Glutamatergic neuron (in vitro differentiated cells): ENCODE results near the gene DICER1. TPM values are rescaled to one million over a fixed set of nuclear protein-coding genes. Genes with fewer than 3 reads are reported as not detected.

ENCODE experiments used
- DNase-seq: peaks from one replicate; pipeline ENCODE4 v3.0.0; 2022
- H3K27ac Mint-ChIP-seq: one replicate; pipeline ENCODE4 v1.8.0; 2020; ENCODE audit warnings: mild to moderate bottlenecking, mixed read lengths, inconsistent platforms; ENCODE audit not compliant: unreplicated experiment
- H3K27me3 Mint-ChIP-seq: one replicate; pipeline ENCODE4 v1.8.0; 2020; ENCODE audit warnings: mild to moderate bottlenecking, moderate library complexity, mixed read lengths, inconsistent platforms; ENCODE audit not compliant: unreplicated experiment
- H3K36me3 Mint-ChIP-seq: one replicate; pipeline ENCODE4 v1.8.0; 2020; ENCODE audit warnings: mild to moderate bottlenecking, mixed read lengths, inconsistent platforms; ENCODE audit not compliant: unreplicated experiment
- H3K4me1 Mint-ChIP-seq: one replicate; pipeline ENCODE4 v1.8.0; 2020; ENCODE audit warnings: mild to moderate bottlenecking, low read depth, mixed read lengths, inconsistent platforms; ENCODE audit not compliant: unreplicated experiment
- H3K4me3 Mint-ChIP-seq: one replicate; pipeline ENCODE4 v1.8.0; 2020; ENCODE audit warnings: mild to moderate bottlenecking, mixed read lengths, inconsistent platforms; ENCODE audit not compliant: unreplicated experiment
- H3K9me3 Mint-ChIP-seq: one replicate; pipeline ENCODE4 v1.8.0; 2020; ENCODE audit warnings: mild to moderate bottlenecking, moderate library complexity, mixed read lengths, inconsistent platforms; ENCODE audit not compliant: unreplicated experiment
- total RNA-seq: library from RNA; stranded (reverse); fragmentation: NEBNext Ultra II Directional; extraction: Animal tissue kit (Norgen Biotek cat#: 25700); gene quantifications from one replicate; pipeline ENCODE4 v1.2.1, GENCODE V29; 2021; ENCODE audit not compliant: unreplicated experiment
- TF ChIP-seq, protein P1 (sequence below): fragments of 200-600 bp; sonication (generic); IDR thresholded peaks from one replicate; pipeline ENCODE4 v1.5.0; 2021; ENCODE audit not compliant: partially characterized antibody, unreplicated experiment

The DICER1 gene
- total RNA-seq, 1 donor from 2014 or later: 113 TPM

DNA sequence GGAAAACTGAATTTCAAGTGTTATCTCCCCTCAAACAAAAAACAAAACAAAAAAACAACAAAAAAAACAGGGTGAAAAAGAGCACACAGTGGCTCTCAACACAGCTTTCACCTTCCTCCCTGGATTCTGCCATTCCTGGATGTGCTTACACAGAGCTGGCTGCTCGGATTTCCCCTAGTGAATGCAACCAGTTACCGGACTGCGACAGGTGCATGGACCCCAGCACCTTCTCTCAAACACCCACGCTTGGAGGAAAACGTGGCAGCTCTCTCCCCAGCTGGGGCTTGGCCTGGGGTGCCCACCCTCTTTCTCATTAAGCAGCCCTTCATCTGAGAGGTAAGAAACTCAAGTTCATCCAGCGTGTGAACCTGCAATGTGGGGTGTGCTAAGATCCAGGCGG lies 33.5 kb upstream of the DICER1 start:
- H3K4me3 Mint-ChIP-seq: no peak overlapping the region
- peaks cover 2% of the 10 kb centered on the region for H3K27me3 Mint-ChIP-seq
- no peak overlapping the region for H3K27ac Mint-ChIP-seq
- TF ChIP-seq, protein P1, sequence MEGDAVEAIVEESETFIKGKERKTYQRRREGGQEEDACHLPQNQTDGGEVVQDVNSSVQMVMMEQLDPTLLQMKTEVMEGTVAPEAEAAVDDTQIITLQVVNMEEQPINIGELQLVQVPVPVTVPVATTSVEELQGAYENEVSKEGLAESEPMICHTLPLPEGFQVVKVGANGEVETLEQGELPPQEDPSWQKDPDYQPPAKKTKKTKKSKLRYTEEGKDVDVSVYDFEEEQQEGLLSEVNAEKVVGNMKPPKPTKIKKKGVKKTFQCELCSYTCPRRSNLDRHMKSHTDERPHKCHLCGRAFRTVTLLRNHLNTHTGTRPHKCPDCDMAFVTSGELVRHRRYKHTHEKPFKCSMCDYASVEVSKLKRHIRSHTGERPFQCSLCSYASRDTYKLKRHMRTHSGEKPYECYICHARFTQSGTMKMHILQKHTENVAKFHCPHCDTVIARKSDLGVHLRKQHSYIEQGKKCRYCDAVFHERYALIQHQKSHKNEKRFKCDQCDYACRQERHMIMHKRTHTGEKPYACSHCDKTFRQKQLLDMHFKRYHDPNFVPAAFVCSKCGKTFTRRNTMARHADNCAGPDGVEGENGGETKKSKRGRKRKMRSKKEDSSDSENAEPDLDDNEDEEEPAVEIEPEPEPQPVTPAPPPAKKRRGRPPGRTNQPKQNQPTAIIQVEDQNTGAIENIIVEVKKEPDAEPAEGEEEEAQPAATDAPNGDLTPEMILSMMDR: no peak
- H3K9me3 Mint-ChIP-seq: peaks cover 2% of the 10 kb centered on the region
- no peaks in the 10 kb centered on the region for H3K4me1 Mint-ChIP-seq
- DNase-seq: no peak
- H3K36me3 Mint-ChIP-seq: peaks cover 7% of the 10 kb centered on the region

DNA sequence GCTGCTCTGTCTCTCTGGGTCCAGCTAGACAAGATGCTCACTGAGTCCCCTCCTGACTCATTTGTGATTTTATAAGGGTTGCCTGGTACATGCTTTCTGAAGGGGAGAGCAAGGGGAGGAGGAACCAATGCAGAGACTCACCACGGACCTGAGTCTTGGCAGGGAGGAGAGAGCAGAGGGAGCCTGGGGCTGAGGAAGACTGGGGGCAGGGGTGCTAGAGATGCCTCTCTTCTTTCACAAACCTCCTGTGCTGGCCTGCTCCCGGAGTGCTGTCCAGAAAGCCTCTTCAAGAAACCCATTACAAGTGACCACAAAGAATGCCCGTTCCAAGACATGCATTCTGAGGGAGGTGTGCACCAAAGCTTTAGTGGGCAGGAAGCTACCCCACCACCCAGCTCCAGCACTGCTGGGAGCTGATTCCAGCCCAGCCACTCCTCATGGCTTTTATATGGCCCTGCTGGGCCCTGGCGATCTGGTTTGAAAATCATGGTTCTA lies 33.1 kb upstream of the DICER1 start:
- H3K4me1 Mint-ChIP-seq: no peaks in the 10 kb centered on the region
- H3K9me3 Mint-ChIP-seq: peaks cover 2% of the 10 kb centered on the region
- no peak for DNase-seq
- H3K4me3 Mint-ChIP-seq: no peak overlapping the region
- TF ChIP-seq, protein P1: no peak
- H3K36me3 Mint-ChIP-seq: peaks cover 7% of the 10 kb centered on the region
- H3K27ac Mint-ChIP-seq: no peak overlapping the region
- peaks cover 2% of the 10 kb centered on the region for H3K27me3 Mint-ChIP-seq

DNA sequence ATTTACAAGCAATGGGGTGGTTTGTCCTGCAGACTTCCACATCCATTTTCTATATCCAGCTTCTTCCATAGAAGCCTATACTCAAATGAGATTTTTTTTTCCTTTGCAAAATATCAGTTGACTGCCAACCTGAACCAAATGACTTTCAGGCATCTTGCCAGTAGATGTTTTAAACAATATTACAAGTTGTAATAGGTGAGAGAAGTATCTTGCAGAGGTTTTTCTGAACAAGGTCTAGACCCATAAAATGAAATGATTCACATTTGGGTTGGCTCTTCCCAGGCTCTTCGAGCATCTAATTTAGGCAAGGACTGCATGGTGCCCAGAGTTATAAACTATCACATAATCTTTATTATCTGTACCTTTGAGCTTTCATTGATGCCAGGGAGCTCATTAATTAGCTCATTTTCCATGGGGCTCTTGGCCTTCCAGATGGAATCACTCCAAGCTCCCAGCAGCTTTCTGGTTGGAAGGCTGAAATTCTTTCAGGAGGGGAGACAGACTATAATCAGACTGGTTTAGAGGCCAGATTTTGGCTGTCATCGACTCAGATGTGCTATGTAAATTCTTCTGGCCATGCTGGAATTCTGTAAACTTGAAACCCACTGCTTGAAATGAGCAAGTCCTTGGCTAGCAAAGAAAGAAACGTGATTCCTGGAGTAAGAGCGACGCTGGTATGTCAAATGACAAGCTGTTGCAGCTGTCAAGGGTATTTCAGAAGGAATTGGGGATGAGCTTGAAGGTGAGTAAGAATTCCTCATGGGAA lies 32.2 kb upstream of the DICER1 start:
- Mint-ChIP-seq H3K4me3 (no peak overlapping the region), H3K27ac (no peak overlapping the region), H3K9me3 (peaks cover 2% of the 10 kb centered on the region), H3K36me3 (peaks cover 7% of the 10 kb centered on the region), H3K27me3 (no peaks in the 10 kb centered on the region), H3K4me1 (peaks cover 2% of the 10 kb centered on the region)
- DNase-seq: no peak
- TF ChIP-seq, protein P1: no peak

DNA sequence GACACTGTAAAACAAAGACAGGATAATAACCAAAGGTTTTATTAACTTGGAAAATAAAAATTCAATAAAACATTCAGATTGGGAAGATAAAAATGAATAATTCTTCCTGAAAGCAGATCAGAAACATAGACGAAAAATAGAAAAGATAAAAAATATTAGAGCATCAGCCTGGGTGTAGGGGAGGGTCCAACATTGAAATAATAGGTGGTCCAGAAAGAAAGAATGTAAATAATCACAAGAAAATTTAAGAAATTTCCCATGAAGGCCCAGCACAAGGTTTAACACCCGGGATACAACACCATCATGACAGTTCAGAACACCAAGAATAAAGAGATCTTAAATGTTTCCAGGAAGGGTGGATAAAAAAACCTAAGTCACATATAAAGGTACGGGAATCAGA lies 31.1 kb upstream of the DICER1 start:
- Mint-ChIP-seq H3K4me1 (peaks cover 2% of the 10 kb centered on the region), H3K4me3 (no peak overlapping the region), H3K9me3 (peaks cover 2% of the 10 kb centered on the region), H3K27ac (no peak overlapping the region), H3K27me3 (no peaks in the 10 kb centered on the region), H3K36me3 (peaks cover 7% of the 10 kb centered on the region)
- TF ChIP-seq, protein P1: no peak
- no peak for DNase-seq

DNA sequence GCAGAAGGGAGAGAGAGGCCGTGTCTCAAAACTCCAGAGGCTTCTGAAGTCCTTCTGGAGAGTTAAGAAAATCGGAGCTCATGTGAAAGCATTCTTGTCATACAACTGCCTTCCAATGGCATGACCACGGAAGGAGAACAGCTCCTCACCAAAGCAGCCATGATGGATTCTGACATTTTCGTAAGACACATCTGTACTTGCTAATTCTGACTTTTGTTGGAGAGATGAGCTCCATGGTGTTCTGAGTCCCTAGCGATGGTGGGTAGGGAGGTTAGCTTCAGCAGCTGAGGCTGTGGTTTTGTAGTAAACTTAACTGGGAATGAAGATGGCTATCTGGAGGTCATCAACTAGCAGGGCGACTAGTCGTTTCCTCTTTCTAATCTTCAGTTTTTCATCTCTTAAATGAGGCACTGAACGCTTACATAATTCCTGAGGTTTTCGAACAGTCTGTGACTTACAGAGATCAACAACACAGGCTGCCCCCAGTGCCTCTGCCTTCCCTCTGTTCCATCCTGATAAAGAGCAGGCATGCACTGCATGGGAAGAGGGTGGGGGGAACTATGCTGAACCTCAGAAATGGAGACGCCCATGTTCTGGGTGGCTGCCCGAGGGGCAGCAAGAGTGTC lies 28.6 kb upstream of the DICER1 start:
- Mint-ChIP-seq H3K36me3 (peaks cover 7% of the 10 kb centered on the region), H3K4me1 (peaks cover 14% of the 10 kb centered on the region), H3K4me3 (no peak overlapping the region), H3K9me3 (peaks cover 2% of the 10 kb centered on the region), H3K27me3 (no peaks in the 10 kb centered on the region), H3K27ac (no peak overlapping the region)
- no peak for DNase-seq
- TF ChIP-seq, protein P1: no peak
